Skeletal muscle satellite cell (primary cell): ENCODE data around the gene PRR15. TPM values are rescaled to one million over a fixed set of nuclear protein-coding genes. Genes with fewer than 3 reads are reported as not detected.
"Not testable (repeated sequence)": the region's sequence is repeated elsewhere in the genome, so short reads cannot be mapped to it uniquely, and the experiment has no call there.

ENCODE experiments used
- H3K27me3 ChIP-seq: 2 replicates; pipeline ENCODE4 v1.7.0; 2013; ENCODE audit warnings: low read length; ENCODE audit not compliant: control insufficient read depth, insufficient read depth
- H3K36me3 ChIP-seq: 2 replicates; pipeline ENCODE4 v1.7.0; 2013; ENCODE audit warnings: mild to moderate bottlenecking, control low read depth, low read length; ENCODE audit not compliant: insufficient read depth
- H3K4me1 ChIP-seq: 2 replicates; pipeline ENCODE4 v1.7.0; 2013; ENCODE audit warnings: low read length; ENCODE audit not compliant: control insufficient read depth, insufficient read depth
- H3K4me2 ChIP-seq: 2 replicates; pipeline ENCODE4 v1.7.0; 2013; ENCODE audit warnings: mild to moderate bottlenecking, low read length
- H3K4me3 ChIP-seq: 2 replicates; pipeline ENCODE4 v1.7.0; 2013; ENCODE audit warnings: low read length
- H3K9ac ChIP-seq: 2 replicates; pipeline ENCODE4 v1.7.0; 2013; ENCODE audit warnings: mild to moderate bottlenecking, low read depth, low read length, moderate library complexity
- H3K9me3 ChIP-seq: replicated peaks from 2 replicates; pipeline ENCODE4 v1.7.0; 2013; ENCODE audit warnings: mild to moderate bottlenecking, control low read depth, low read length
- total RNA-seq: library from RNA; depleted of rRNA; stranded (reverse); fragments of >200 nt; gene quantifications from 2 replicates; pipeline ENCODE4 v1.2.3, GENCODE V29; 2012; rRNA removed

The PRR15 gene, protein sequence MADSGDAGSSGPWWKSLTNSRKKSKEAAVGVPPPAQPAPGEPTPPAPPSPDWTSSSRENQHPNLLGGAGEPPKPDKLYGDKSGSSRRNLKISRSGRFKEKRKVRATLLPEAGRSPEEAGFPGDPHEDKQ
- 0.22 and 0.25 TPM in 2 replicates for total RNA-seq

DNA sequence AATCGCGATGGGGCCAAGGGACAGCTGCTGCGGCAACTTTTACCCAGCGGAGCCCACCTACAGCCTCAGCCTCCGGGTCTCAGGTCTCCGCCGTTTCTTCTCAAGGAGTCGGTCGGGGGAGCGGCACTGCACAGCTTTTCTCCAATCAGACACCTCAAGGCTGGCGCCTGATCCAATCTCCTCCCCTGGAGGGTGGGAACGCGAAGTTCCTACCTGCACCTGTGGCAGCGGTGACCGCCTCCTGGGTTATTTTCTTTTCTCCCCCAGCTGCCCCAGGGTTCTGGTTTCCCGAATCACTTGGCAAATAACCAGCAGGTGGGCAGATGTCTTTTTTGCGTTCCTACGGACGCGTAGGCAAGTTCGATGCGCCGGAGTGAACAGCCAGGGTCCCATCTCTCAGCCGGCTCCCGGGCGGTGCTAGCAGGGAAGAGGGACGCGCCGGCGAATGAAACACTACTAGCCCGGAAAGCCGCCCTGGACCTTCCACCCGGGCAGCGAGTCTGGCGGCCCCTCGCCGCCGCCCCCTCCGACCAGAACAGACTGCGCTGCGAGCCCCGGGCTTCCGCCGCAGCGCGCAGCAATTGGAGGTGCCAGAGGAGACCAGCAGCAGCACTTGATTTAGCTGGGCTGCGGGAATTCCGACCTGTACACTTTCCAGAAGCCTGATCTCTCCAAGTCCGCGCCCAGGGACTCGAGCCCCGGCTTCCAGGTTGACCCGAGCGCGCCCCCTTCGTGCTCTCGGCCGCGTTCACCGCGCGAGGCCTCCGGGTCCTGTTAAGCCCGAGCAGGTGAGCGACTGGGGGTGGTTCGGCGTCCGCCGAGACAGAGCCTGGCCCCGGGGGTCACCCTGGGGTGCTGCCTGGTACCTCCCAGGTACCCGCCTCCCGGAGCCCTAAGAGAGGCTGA lies at the start of gene PRR15:
Gene PRR15 (plus strand): TSS at position 246 of the 906 bp plus-strand sequence. CDS start 2,495 bp downstream, outside the sequence.
- H3K36me3 ChIP-seq: peaks cover 4% of the 10 kb centered on the region
- H3K4me1 ChIP-seq: peaks cover 20% of the 10 kb centered on the region
- H3K9ac ChIP-seq: peak within 1 kb of the TSS; percentile 74
- peak within 1 kb of the TSS; percentile 100 for H3K4me2 ChIP-seq
- no peaks in the 10 kb centered on the region for H3K9me3 ChIP-seq
- H3K27me3 ChIP-seq: peaks cover 13% of the 10 kb centered on the region
- H3K4me3 ChIP-seq: peak within 1 kb of the TSS; percentile 87

DNA sequence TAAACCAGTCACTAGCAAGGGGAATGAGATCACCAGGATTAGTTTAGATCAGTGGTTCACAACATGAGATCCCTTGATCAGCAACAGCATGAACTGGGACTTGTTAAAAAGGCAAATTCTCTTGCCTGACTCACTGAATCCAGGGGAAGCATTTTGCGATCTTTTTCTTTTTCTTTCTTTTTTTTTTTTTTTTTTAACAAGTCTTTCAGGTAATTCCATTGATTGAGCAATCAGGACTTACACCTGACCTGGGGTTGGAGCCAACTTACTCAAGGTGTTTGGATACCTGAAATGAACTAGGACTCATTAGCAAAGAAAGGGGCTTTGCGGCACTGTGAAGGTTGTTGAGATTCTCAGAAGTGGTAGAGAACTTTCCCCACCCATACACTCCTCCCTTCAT lies 47.1 kb upstream of the PRR15 start:
- no peak overlapping the region for H3K9ac ChIP-seq
- no peak overlapping the region for H3K4me2 ChIP-seq
- no peaks in the 10 kb centered on the region for H3K4me1 ChIP-seq
- H3K36me3 ChIP-seq: no peaks in the 10 kb centered on the region
- H3K9me3 ChIP-seq: no peaks in the 10 kb centered on the region
- no peak overlapping the region for H3K4me3 ChIP-seq
- H3K27me3 ChIP-seq: no peaks in the 10 kb centered on the region

DNA sequence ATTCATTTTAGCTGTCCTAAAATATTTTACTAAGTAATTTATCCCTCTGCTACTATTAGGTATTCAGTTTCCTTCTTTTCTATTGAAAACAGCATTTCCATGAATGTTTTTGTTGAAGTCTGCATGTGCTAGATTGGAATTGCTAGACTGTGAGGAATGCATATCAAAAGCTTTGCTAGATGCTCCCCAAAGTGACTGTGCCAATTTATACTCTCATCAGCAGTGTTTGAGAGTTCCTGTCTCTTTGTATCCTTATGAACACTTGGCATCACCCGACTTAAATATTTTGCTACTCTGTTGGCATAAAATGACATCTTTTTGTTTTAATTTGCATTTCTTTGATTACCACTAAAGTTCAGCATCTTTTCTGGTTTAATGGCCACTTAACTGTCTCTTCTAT lies 45.0 kb upstream of the PRR15 start:
- Histone ChIP-seq H3K4me3 (no peak overlapping the region), H3K36me3 (no peaks in the 10 kb centered on the region), H3K9me3 (no peaks in the 10 kb centered on the region), H3K4me2 (no peak overlapping the region), H3K27me3 (no peaks in the 10 kb centered on the region), H3K4me1 (no peaks in the 10 kb centered on the region), H3K9ac (no peak overlapping the region)

DNA sequence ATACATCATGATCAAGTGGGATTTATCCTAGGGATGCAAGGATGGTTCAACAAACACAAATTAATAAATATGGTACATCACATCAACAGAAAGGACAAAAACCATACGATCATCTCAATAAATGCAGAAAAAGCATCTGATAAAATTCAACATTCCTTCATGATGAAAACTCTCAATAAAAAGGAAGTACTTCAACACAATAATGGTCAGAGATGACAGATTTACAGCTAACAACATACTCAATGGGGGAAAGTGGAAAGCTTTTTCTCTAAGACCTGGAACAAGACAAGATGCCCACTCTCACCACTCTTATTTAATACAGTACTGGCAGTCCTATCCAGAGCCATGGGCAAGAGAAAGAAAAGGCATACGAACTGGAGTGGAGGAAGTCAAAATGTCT lies 39.9 kb upstream of the PRR15 start:
- no peaks in the 10 kb centered on the region for H3K36me3 ChIP-seq
- no peaks in the 10 kb centered on the region for H3K9me3 ChIP-seq
- H3K4me3 ChIP-seq: no peak overlapping the region
- no peaks in the 10 kb centered on the region for H3K4me1 ChIP-seq
- H3K27me3 ChIP-seq: no peaks in the 10 kb centered on the region
- no peak overlapping the region for H3K4me2 ChIP-seq
- H3K9ac ChIP-seq: no peak overlapping the region

DNA sequence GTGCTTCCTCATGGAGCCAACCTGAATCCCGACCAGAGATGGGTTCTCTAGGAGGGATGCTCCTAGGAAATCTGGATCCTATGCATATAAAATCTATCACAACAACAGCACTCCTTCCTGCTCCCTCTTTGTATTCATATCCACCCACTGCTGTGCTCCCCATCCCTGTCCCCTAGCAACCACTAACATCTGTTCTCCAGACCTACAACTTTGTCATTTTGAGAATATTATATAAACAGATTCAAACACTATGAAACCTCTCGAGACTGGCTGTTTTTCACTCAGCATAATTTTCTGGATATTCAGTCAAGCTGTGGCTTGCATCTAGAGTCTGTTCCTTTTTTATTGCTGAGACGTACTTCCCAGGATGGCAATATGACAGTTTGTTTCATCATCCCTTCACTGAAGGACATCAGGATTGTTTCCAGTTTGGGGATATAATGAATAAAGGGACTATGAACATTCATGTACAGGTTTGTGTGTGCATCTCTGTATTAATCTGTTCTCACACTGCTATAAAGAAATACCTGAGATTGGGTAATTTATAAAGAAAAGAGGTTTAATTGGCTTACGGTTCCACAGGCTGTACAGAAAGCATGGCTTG lies 36.0 kb upstream of the PRR15 start:
- no peak overlapping the region for H3K9ac ChIP-seq
- no peaks in the 10 kb centered on the region for H3K9me3 ChIP-seq
- no peaks in the 10 kb centered on the region for H3K27me3 ChIP-seq
- no peak overlapping the region for H3K4me2 ChIP-seq
- H3K4me3 ChIP-seq: no peak overlapping the region
- no peaks in the 10 kb centered on the region for H3K36me3 ChIP-seq
- no peaks in the 10 kb centered on the region for H3K4me1 ChIP-seq

DNA sequence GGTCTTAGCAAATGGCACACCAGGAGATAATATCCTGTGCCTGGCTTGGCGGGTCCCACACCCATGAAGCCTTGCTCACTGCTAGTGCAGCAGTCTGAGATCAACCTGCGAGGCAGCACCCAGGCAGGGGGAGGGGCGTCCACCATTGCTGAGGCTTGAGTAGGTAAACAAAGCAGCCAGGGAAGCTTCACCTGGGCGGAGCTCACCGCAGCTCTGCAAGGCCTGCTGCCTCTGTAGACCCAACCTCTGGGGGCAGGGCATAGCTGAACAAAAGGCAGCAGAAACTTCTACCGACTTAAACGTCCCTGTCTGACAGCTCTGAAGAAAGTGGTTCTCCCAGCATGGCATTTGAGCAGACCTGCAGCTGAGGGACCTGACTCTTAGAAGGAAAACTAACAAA lies 35.1 kb upstream of the PRR15 start:
- H3K9me3 ChIP-seq, H3K4me3 ChIP-seq, H3K9ac ChIP-seq, H3K27me3 ChIP-seq, H3K4me2 ChIP-seq, H3K4me1 ChIP-seq, H3K36me3 ChIP-seq: not testable (repeated sequence)

DNA sequence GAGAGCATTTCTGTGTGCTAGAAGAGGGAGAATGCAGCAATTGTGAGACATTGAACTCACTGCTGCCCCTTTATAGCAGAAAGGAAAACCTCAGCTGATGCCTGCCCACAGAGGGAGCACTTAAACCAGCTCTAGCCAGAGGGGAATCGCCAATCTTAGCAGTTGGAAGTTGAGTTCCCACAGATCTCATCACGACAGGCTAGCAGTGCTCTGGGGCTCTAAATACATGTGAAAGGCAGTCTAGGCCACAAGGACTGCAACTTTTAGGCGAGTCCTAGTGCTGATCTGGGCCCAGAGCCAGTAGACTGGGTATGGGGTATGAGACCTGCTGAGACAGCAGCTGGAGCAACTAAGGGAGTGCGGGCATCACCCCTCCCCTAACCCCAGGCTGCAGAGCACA lies 25.2 kb upstream of the PRR15 start:
- H3K9me3 ChIP-seq: no peaks in the 10 kb centered on the region
- H3K4me2 ChIP-seq: no peak overlapping the region
- no peaks in the 10 kb centered on the region for H3K36me3 ChIP-seq
- H3K4me1 ChIP-seq: no peaks in the 10 kb centered on the region
- no peak overlapping the region for H3K4me3 ChIP-seq
- no peak overlapping the region for H3K9ac ChIP-seq
- no peaks in the 10 kb centered on the region for H3K27me3 ChIP-seq

DNA sequence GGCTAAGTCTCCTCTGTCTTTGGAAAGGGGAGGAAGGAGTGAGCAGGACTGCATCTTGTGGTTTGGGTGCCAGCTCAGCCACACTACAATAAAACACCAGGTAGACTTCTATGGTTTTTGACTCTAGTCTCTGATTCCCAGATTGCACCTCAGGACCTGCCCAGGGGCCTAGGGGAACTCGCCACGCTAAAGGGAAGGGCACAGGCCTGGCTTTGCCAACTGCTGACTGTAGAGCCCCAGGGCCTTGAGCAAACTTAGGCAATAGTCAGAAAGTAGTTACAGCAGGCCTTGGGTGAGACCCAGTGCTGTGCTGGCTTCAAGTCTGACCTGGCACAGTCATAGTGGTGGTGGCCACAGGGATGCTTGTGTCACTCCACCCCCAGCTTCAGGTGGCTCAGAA lies 24.2 kb upstream of the PRR15 start:
- H3K27me3 ChIP-seq: no peaks in the 10 kb centered on the region
- H3K9ac ChIP-seq: no peak overlapping the region
- H3K9me3 ChIP-seq: peaks cover 2% of the 10 kb centered on the region

DNA sequence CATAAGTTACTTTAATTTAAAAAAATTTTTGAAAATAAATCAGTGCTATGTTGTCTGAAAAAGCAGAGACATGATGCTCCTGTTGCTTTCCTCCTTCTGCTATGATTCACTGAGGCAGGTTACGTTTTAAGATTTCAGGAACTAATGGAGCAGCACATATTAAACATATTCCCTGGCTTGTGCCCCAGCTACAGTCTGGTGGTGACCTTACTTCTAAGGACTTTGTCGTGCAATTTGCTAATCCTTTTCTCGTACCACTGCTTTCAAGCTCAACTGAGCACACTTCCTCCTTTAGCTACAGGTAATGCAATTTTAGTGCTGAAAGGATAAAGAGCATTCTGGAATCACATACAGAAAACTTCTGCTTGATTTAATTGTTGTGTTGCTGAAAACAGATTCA lies 16.2 kb upstream of the PRR15 start:
- no peaks in the 10 kb centered on the region for H3K36me3 ChIP-seq
- H3K4me2 ChIP-seq: no peak overlapping the region
- no peak overlapping the region for H3K4me3 ChIP-seq
- H3K9me3 ChIP-seq: peaks cover 3% of the 10 kb centered on the region
- no peaks in the 10 kb centered on the region for H3K27me3 ChIP-seq
- no peaks in the 10 kb centered on the region for H3K4me1 ChIP-seq
- H3K9ac ChIP-seq: no peak overlapping the region

More for the DNA sequence above, 24.2 kb upstream of the PRR15 start:
- Histone ChIP-seq H3K36me3 (no peaks in the 10 kb centered on the region), H3K4me3 (no peak overlapping the region), H3K4me1 (no peaks in the 10 kb centered on the region), H3K4me2 (no peak overlapping the region)

DNA sequence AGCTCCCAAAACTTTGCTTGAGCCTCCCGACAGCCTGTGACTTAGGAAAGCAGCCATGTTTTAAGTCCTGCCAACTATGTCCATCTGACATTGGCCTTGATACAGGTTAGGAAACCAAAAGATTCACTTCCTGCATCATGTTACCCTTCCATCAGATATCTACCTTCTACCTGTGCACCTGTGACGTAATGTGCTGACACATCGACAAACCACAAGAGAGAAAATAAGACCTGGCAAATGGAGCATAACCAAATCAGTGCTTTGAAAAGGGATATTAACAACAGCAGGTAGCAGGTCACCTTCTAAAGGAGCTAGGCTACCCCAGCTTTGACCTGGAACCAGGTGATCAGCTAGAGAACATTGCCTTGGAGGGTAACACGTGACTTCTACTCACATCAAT lies 14.8 kb upstream of the PRR15 start:
- no peaks in the 10 kb centered on the region for H3K4me1 ChIP-seq
- no peaks in the 10 kb centered on the region for H3K27me3 ChIP-seq
- H3K9me3 ChIP-seq: peaks cover 3% of the 10 kb centered on the region
- no peak overlapping the region for H3K9ac ChIP-seq
- H3K4me3 ChIP-seq: no peak overlapping the region
- H3K4me2 ChIP-seq: no peak overlapping the region
- no peaks in the 10 kb centered on the region for H3K36me3 ChIP-seq

DNA sequence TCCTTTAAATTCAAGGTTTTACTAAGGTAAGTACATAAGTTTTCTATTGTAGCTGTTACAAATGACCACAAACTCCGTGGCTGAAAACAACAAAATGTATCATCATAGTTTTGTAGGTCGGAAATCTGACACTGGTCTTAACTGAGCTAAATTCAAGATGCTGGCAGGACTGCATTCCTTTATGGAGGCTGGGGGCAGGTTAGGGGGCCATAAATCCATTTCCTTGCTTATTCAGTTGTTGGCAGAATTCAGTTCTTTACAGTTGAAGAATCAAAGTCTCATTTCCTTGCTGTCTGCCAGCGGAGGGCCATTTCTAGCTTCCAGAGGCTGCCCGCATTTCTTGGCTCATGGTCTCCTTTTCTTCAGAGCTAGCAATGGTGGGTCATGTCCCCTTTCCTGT lies 11.2 kb upstream of the PRR15 start:
- Histone ChIP-seq H3K9me3 (no peaks in the 10 kb centered on the region), H3K9ac (no peak overlapping the region), H3K4me2 (no peak overlapping the region), H3K27me3 (no peaks in the 10 kb centered on the region), H3K36me3 (peaks cover 4% of the 10 kb centered on the region), H3K4me1 (no peaks in the 10 kb centered on the region), H3K4me3 (no peak overlapping the region)
